ENCODE results near the gene CCDC27. TPM values are rescaled to one million over a fixed set of nuclear protein-coding genes. Genes with fewer than 3 reads are reported as not detected.

The CCDC27 gene
- total and polyA plus RNA-seq, 2 of the 13 experiments (the other 11 are each of a cell fraction or from before 2014, with no cell fraction given), result not detected

DNA sequence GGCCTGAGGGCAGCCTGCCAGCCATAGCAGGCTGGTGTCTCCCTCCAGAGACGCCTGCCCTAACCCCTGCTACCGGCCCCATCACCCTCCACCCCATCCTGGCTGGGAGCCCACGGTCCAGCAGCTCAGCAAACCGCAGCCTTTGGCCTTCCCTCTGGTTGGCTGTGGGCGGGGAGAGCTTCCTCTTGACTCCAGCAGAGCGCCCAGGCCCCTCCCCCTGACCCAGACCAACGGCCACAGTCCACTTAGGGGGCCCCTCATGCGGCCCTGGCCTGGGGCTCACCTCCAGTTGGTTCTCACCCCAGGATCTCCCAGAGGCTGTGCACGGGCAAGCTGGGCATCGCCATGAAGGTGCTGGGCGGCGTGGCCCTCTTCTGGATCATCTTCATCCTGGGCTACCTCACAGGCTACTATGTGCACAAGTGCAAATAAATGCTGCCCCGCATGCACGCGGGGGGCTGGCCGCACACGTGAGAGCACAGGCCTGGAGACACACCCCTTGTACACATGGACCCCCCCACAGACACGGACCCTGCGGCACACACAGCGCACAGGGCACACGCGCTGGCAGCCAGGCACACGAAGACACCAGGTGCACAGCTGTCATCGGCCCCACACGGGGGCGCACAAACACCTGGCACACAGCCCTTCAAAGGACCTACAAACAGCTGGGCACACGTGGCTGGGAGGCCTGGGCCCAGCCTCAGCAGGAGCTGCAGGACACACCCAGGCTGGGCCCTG, 23.4 kb downstream of the CCDC27 start (continued):
- TF ChIP-seq, protein P1, sequence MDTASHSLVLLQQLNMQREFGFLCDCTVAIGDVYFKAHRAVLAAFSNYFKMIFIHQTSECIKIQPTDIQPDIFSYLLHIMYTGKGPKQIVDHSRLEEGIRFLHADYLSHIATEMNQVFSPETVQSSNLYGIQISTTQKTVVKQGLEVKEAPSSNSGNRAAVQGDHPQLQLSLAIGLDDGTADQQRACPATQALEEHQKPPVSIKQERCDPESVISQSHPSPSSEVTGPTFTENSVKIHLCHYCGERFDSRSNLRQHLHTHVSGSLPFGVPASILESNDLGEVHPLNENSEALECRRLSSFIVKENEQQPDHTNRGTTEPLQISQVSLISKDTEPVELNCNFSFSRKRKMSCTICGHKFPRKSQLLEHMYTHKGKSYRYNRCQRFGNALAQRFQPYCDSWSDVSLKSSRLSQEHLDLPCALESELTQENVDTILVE (CRISPR knock-in tag; IDR thresholded peaks at IDR 0.05), result peak; percentile 22; the same call in 1 of the 2 replicates
- TF ChIP-seq ZNF775 (CRISPR knock-in tag; IDR thresholded peaks at IDR 0.05; ENCODE audit: borderline replicate concordance) (0 out of 2 replicates have a peak, but pooled peaks have one; percentile 63), IRF2 (CRISPR knock-in tag; IDR thresholded peaks at IDR 0.05) (peak; percentile 10), ZNF354B (CRISPR knock-in tag; IDR thresholded peaks at IDR 0.05) (no peak), KMT2B (CRISPR knock-in tag; IDR thresholded peaks at IDR 0.05) (peak; percentile 42; the same call in 1 of the 2 replicates), ZNF337 (CRISPR knock-in tag; IDR thresholded peaks at IDR 0.05; ENCODE audit: borderline replicate concordance, low read depth) (no peak), ZNF33B (CRISPR knock-in tag; IDR thresholded peaks at IDR 0.05) (peak; percentile 33; the same call in 1 of the 2 replicates), HIVEP1 (CRISPR knock-in tag; IDR thresholded peaks at IDR 0.05) (0 out of 2 replicates have a peak, but pooled peaks have one; percentile 52), KAT8 (CRISPR knock-in tag; IDR thresholded peaks at IDR 0.05) (peak; percentile 35), CAMTA2 (CRISPR knock-in tag; IDR thresholded peaks at IDR 0.05; ENCODE audit: borderline replicate concordance) (no peak), ADNP (CRISPR knock-in tag; IDR thresholded peaks at IDR 0.05) (no peak), NR1H2 (CRISPR knock-in tag; IDR thresholded peaks at IDR 0.05; ENCODE audit: borderline replicate concordance, low read depth) (peak; percentile 18; the same call in 1 of the 2 replicates), SP4 (CRISPR knock-in tag; IDR thresholded peaks at IDR 0.05) (peak; percentile 66), ZNF264 (CRISPR knock-in tag; IDR thresholded peaks at IDR 0.05) (peak; percentile 53)
- TF ChIP-seq, protein P2, sequence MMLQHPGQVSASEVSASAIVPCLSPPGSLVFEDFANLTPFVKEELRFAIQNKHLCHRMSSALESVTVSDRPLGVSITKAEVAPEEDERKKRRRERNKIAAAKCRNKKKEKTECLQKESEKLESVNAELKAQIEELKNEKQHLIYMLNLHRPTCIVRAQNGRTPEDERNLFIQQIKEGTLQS (CRISPR knock-in tag; IDR thresholded peaks at IDR 0.05), result no peak
- TF ChIP-seq, protein P3, sequence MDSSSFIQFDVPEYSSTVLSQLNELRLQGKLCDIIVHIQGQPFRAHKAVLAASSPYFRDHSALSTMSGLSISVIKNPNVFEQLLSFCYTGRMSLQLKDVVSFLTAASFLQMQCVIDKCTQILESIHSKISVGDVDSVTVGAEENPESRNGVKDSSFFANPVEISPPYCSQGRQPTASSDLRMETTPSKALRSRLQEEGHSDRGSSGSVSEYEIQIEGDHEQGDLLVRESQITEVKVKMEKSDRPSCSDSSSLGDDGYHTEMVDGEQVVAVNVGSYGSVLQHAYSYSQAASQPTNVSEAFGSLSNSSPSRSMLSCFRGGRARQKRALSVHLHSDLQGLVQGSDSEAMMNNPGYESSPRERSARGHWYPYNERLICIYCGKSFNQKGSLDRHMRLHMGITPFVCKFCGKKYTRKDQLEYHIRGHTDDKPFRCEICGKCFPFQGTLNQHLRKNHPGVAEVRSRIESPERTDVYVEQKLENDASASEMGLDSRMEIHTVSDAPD (CRISPR knock-in tag; IDR thresholded peaks at IDR 0.05), result peak; percentile 84; the same call in 1 of the 2 replicates
- TF ChIP-seq, protein P4, sequence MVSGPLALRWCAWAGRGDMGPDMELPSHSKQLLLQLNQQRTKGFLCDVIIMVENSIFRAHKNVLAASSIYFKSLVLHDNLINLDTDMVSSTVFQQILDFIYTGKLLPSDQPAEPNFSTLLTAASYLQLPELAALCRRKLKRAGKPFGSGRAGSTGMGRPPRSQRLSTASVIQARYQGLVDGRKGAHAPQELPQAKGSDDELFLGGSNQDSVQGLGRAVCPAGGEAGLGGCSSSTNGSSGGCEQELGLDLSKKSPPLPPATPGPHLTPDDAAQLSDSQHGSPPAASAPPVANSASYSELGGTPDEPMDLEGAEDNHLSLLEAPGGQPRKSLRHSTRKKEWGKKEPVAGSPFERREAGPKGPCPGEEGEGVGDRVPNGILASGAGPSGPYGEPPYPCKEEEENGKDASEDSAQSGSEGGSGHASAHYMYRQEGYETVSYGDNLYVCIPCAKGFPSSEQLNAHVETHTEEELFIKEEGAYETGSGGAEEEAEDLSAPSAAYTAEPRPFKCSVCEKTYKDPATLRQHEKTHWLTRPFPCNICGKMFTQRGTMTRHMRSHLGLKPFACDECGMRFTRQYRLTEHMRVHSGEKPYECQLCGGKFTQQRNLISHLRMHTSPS (CRISPR knock-in tag; IDR thresholded peaks at IDR 0.05; ENCODE audit: low read depth), result peak; percentile 97
- TF ChIP-seq, protein P5, sequence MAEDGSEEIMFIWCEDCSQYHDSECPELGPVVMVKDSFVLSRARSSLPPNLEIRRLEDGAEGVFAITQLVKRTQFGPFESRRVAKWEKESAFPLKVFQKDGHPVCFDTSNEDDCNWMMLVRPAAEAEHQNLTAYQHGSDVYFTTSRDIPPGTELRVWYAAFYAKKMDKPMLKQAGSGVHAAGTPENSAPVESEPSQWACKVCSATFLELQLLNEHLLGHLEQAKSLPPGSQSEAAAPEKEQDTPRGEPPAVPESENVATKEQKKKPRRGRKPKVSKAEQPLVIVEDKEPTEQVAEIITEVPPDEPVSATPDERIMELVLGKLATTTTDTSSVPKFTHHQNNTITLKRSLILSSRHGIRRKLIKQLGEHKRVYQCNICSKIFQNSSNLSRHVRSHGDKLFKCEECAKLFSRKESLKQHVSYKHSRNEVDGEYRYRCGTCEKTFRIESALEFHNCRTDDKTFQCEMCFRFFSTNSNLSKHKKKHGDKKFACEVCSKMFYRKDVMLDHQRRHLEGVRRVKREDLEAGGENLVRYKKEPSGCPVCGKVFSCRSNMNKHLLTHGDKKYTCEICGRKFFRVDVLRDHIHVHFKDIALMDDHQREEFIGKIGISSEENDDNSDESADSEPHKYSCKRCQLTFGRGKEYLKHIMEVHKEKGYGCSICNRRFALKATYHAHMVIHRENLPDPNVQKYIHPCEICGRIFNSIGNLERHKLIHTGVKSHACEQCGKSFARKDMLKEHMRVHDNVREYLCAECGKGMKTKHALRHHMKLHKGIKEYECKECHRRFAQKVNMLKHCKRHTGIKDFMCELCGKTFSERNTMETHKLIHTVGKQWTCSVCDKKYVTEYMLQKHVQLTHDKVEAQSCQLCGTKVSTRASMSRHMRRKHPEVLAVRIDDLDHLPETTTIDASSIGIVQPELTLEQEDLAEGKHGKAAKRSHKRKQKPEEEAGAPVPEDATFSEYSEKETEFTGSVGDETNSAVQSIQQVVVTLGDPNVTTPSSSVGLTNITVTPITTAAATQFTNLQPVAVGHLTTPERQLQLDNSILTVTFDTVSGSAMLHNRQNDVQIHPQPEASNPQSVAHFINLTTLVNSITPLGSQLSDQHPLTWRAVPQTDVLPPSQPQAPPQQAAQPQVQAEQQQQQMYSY (CRISPR knock-in tag; IDR thresholded peaks at IDR 0.05), result 0 out of 2 replicates have a peak, but pooled peaks have one; percentile 59
- TF ChIP-seq, protein P6, sequence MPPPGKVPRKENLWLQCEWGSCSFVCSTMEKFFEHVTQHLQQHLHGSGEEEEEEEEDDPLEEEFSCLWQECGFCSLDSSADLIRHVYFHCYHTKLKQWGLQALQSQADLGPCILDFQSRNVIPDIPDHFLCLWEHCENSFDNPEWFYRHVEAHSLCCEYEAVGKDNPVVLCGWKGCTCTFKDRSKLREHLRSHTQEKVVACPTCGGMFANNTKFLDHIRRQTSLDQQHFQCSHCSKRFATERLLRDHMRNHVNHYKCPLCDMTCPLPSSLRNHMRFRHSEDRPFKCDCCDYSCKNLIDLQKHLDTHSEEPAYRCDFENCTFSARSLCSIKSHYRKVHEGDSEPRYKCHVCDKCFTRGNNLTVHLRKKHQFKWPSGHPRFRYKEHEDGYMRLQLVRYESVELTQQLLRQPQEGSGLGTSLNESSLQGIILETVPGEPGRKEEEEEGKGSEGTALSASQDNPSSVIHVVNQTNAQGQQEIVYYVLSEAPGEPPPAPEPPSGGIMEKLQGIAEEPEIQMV (CRISPR knock-in tag; IDR thresholded peaks at IDR 0.05; ENCODE audit: low read depth), result peak; percentile 91; the same call in 1 of the 2 replicates
